Ishikawa (cell line): ENCODE data around the gene CPA4.

Experiments used
- CEBPB ChIP-seq: IDR thresholded peaks from 2 replicates; pipeline ENCODE4 v1.6.1; 2012
- CREB1 ChIP-seq: IDR thresholded peaks from 2 replicates; pipeline ENCODE4 v1.6.1; 2012; ENCODE audit warnings: low read depth
- EGR1 ChIP-seq: IDR thresholded peaks from 2 replicates; pipeline ENCODE4 v1.6.1; 2012
- EP300 ChIP-seq: IDR thresholded peaks from 2 replicates; pipeline ENCODE4 v1.6.1; 2012; ENCODE audit warnings: borderline replicate concordance
- FOXM1 ChIP-seq: IDR thresholded peaks from 2 replicates; pipeline ENCODE4 v1.6.1; 2012; ENCODE audit warnings: low read depth, borderline replicate concordance
- NFIC ChIP-seq: IDR thresholded peaks from 2 replicates; pipeline ENCODE4 v1.6.1; 2012
- RAD21 ChIP-seq: IDR thresholded peaks from 2 replicates; pipeline ENCODE4 v1.6.1; 2012; ENCODE audit warnings: low read depth
- TAF1 ChIP-seq: IDR thresholded peaks from 2 replicates; pipeline ENCODE4 v1.6.1; 2012; ENCODE audit warnings: low read depth, mild to moderate bottlenecking
- TCF12 ChIP-seq: IDR thresholded peaks from 2 replicates; pipeline ENCODE4 v1.6.1; 2012; ENCODE audit warnings: low read depth
- TEAD4 ChIP-seq: IDR thresholded peaks from 2 replicates; pipeline ENCODE4 v1.6.1; 2012
- YY1 ChIP-seq: IDR thresholded peaks from 2 replicates; pipeline ENCODE4 v1.6.1; 2012; ENCODE audit warnings: low read depth
- ZBTB7A ChIP-seq: IDR thresholded peaks from 2 replicates; pipeline ENCODE4 v1.6.1; 2012; ENCODE audit warnings: low read depth
- TF ChIP-seq, protein P1 (sequence below): IDR thresholded peaks from 2 replicates; pipeline ENCODE4 v1.6.1; 2012; ENCODE audit warnings: low read depth, mild to moderate bottlenecking
- TF ChIP-seq, protein P2 (sequence below): IDR thresholded peaks from 2 replicates; pipeline ENCODE4 v1.6.1; 2012
- TF ChIP-seq, protein P3 (sequence below): IDR thresholded peaks from 2 replicates; pipeline ENCODE4 v1.6.1; 2012

The CPA4 gene

DNA sequence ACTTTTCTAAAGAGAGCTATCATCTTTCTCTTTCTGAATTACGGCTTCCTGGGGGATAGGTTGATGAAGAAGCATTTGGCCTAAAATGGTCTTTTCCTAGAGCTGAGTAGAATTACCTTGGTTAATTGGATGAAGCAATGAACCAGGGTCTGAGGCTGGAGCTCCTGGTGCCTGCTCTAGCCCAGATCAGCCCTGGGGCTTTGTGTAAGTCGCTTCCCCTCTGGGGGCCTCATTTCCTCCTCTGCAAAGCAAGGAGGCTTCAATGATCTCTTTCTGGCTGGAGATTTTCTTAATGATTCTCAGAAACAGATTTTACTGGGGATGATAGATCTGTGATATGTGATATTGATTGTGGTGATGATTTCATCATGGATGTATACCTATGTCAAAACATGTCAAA lies 29.8 kb upstream of the CPA4 start:
- TF ChIP-seq, protein P1, sequence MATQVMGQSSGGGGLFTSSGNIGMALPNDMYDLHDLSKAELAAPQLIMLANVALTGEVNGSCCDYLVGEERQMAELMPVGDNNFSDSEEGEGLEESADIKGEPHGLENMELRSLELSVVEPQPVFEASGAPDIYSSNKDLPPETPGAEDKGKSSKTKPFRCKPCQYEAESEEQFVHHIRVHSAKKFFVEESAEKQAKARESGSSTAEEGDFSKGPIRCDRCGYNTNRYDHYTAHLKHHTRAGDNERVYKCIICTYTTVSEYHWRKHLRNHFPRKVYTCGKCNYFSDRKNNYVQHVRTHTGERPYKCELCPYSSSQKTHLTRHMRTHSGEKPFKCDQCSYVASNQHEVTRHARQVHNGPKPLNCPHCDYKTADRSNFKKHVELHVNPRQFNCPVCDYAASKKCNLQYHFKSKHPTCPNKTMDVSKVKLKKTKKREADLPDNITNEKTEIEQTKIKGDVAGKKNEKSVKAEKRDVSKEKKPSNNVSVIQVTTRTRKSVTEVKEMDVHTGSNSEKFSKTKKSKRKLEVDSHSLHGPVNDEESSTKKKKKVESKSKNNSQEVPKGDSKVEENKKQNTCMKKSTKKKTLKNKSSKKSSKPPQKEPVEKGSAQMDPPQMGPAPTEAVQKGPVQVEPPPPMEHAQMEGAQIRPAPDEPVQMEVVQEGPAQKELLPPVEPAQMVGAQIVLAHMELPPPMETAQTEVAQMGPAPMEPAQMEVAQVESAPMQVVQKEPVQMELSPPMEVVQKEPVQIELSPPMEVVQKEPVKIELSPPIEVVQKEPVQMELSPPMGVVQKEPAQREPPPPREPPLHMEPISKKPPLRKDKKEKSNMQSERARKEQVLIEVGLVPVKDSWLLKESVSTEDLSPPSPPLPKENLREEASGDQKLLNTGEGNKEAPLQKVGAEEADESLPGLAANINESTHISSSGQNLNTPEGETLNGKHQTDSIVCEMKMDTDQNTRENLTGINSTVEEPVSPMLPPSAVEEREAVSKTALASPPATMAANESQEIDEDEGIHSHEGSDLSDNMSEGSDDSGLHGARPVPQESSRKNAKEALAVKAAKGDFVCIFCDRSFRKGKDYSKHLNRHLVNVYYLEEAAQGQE: no peak
- TF ChIP-seq YY1: no peak
- TF ChIP-seq EGR1: no peak
- no peak for TF ChIP-seq CREB1
- no peak for TF ChIP-seq ZBTB7A
- no peak for TF ChIP-seq TCF12
- TF ChIP-seq EP300: no peak
- TF ChIP-seq NFIC: no peak
- TF ChIP-seq CEBPB: no peak

DNA sequence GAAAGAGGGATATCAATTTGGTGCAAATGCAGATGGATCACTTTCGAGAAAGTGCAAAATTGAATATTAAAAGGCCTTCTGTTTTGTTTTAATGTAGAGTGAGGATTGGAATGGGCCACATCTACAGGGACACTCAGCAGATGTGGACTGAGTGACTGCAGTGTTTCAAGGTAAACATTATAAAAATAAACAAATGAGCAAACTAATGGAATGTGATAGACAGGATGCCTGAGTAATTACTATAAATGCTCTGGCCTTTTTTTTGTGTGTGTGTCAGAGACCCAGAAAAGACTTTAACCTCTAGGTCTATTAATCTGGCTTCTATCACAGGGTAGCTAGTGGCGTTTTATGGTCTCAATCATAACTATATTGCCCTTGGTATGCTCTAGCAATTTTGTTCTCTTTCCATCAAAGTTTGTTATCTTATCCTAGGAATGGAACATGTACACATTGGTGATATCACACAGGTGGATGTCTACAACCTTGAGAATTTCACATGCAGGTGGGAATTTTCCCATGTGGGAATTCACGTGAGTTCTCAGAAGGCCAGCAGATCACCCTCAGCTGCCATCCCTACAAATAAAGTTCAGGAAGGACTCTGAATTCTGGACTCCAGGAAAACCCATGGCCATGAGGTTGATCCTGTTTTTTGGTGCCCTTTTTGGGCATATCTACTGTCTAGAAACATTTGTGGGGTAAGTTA lies 26.6 kb upstream of the CPA4 start, which contains the start of gene CPA2:
Gene CPA2, plus strand, starts transcription at position 606 of the 703 bp plus-strand sequence. Its CDS starts 19 bp downstream, at position 625.
- TF ChIP-seq YY1: no peak
- no peak for TF ChIP-seq NFIC
- TF ChIP-seq, protein P2, sequence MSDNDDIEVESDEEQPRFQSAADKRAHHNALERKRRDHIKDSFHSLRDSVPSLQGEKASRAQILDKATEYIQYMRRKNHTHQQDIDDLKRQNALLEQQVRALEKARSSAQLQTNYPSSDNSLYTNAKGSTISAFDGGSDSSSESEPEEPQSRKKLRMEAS: no peak

DNA sequence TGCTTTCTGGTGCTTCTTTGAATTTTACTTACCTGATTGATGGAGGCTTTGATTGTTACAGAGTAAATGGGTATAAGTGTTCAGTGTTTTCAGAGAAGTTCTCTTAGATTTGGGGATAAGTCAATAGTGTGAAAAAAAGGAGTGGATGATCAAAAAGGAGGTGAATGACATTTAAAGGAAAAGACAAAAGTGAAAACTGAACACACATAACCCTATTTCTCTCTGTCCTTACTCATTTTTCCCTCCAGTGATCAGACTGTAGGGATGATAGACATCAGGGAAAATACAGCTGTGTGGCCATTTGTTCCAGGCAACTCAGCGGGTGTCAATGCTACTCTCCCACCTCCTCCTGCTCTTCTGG lies 26.0 kb upstream of the CPA4 start:
- TF ChIP-seq TAF1: no peak
- no peak for TF ChIP-seq TCF12
- no peak for TF ChIP-seq CEBPB
- TF ChIP-seq, protein P3, sequence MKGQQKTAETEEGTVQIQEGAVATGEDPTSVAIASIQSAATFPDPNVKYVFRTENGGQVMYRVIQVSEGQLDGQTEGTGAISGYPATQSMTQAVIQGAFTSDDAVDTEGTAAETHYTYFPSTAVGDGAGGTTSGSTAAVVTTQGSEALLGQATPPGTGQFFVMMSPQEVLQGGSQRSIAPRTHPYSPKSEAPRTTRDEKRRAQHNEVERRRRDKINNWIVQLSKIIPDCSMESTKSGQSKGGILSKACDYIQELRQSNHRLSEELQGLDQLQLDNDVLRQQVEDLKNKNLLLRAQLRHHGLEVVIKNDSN: no peak
- no peak for TF ChIP-seq CREB1
- TF ChIP-seq YY1: no peak
- TF ChIP-seq, protein P1: no peak
- TF ChIP-seq RAD21: no peak
- TF ChIP-seq, protein P2: no peak
- no peak for TF ChIP-seq FOXM1
- no peak for TF ChIP-seq TEAD4
- TF ChIP-seq ZBTB7A: no peak
- TF ChIP-seq EGR1: no peak
- TF ChIP-seq EP300: no peak
- no peak for TF ChIP-seq NFIC

DNA sequence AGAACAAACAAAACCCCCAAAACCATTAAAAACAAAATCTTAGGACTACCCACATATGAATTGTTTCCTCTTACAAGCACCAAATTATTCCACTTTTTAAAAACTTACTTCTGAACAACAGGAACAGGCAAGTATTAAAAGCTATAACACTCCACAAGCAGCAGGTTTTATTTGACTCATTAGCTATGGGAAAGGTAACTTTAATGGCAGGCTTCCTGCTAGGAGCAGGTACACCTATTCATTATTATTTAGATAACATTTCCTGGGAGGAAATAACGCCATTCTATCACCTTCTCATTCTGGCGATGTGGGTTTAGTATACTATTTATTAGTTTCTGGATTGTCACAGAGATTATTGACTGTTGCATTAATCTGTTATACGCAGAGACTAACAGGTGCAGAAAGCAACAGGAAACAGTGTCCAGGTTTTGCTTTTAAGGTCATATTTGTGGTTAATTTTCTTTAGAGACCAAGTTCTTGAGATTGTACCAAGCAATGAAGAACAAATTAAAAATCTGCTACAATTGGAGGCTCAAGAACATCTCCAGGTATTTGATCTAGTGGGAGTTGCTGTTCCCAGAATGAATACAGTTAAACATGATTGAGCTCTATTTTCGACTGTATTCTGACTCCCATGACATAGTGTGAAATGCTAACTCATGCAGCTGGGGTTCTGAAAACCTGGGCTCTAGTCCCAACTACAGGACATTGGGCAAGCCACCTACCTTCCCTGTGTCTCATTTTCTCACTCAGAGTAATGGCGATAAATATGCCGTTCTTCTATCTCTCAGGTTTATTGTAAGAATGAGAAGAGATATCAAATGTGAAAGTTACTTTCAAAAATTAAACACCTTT lies 24.3 kb upstream of the CPA4 start:
- TF ChIP-seq TEAD4 (no peak), EGR1 (no peak), NFIC (no peak), TCF12 (no peak)
- TF ChIP-seq, protein P1: no peak

DNA sequence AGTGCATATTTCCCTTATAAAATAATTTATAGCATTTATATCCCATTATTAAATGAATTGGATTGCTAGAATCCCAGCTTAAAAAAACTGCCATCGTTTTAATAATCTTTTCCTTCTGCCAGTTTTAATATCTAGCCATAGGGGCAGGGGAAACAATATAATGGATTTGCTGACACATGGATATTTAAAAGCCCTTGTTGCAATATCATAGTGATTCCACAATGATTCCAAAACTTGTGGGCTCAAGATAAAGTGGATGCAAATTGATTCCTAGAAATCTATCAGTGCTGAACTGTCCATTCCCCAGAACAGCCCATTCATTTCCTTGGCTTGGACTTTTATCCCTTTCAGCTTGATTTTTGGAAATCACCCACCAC lies 23.7 kb upstream of the CPA4 start:
- no peak for TF ChIP-seq YY1
- TF ChIP-seq EP300: no peak
- TF ChIP-seq, protein P1: no peak
- TF ChIP-seq, protein P3: no peak
- TF ChIP-seq CEBPB: no peak
- no peak for TF ChIP-seq RAD21
- TF ChIP-seq, protein P2: no peak
- no peak for TF ChIP-seq NFIC
- TF ChIP-seq FOXM1: no peak
- TF ChIP-seq TEAD4: no peak
- TF ChIP-seq CREB1: no peak
